Neural progenitor cell (in vitro differentiated cells): ENCODE results near the gene ST8SIA4. TPM values are rescaled to one million over a fixed set of nuclear protein-coding genes. Genes with fewer than 3 reads are reported as not detected.
A peak's percentile ranks its signal among the peaks of the same experiment; 100 is the strongest.

Experiments used
- DNase-seq: peaks from one replicate; pipeline ENCODE4 v3.0.0-alpha.2; 2016; ENCODE audit warnings: low spot score
- H2AFZ ChIP-seq: fragments of 200-600 bp; sonication (generic); replicated peaks from 2 replicates; pipeline ENCODE4 v1.6.1; 2016; ENCODE audit warnings: antibody characterized with exemption
- H3F3A ChIP-seq: fragments of 200-600 bp; sonication (generic); 2 replicates; pipeline ENCODE4 v1.6.1; 2016; ENCODE audit warnings: antibody characterized with exemption, low read depth
- H3K27ac ChIP-seq: fragments of 200-600 bp; sonication (generic); 2 replicates; pipeline ENCODE4 v1.5.1; 2016; ENCODE audit warnings: mild to moderate bottlenecking
- H3K27me3 ChIP-seq: fragments of 200-600 bp; sonication (generic); 2 replicates; pipeline ENCODE4 v1.6.1; 2016; ENCODE audit warnings: mild to moderate bottlenecking, moderate library complexity
- H3K36me3 ChIP-seq: fragments of 200-600 bp; sonication (generic); 2 replicates; pipeline ENCODE4 v1.5.1; 2016
- H3K4me1 ChIP-seq: fragments of 200-600 bp; sonication (generic); 2 replicates; pipeline ENCODE4 v1.6.1; 2016; ENCODE audit warnings: mixed run types
- H3K4me2 ChIP-seq: fragments of 200-600 bp; sonication (generic); 2 replicates; pipeline ENCODE4 v1.6.1; 2016
- H3K4me3 ChIP-seq: fragments of 200-600 bp; sonication (generic); 2 replicates; pipeline ENCODE4 v1.5.1; 2016
- H3K79me2 ChIP-seq: fragments of 200-600 bp; sonication (generic); 2 replicates; pipeline ENCODE4 v1.6.1; 2016; ENCODE audit warnings: low read depth
- H3K9ac ChIP-seq: fragments of 200-600 bp; sonication (generic); 2 replicates; pipeline ENCODE4 v1.6.1; 2016
- H3K9me3 ChIP-seq: fragments of 200-600 bp; sonication (generic); 2 replicates; pipeline ENCODE4 v1.5.1; 2016; ENCODE audit warnings: low read depth
- H4K20me1 ChIP-seq: fragments of 200-600 bp; sonication (generic); 2 replicates; pipeline ENCODE4 v1.6.1; 2016; ENCODE audit warnings: low read depth
- H3K27ac Mint-ChIP-seq: 3 replicates; pipeline ENCODE4 v1.8.0; 2021; ENCODE audit warnings: mixed read lengths
- H3K27me3 Mint-ChIP-seq: 2 replicates; pipeline ENCODE4 v1.8.0; 2022; ENCODE audit warnings: low read depth, mild to moderate bottlenecking, inconsistent platforms, moderate library complexity, mixed read lengths; ENCODE audit not compliant: insufficient read depth
- H3K36me3 Mint-ChIP-seq: 3 replicates; pipeline ENCODE4 v1.8.0; 2021; ENCODE audit warnings: mixed read lengths
- H3K4me1 Mint-ChIP-seq: 3 replicates; pipeline ENCODE4 v1.8.0; 2021; ENCODE audit warnings: mixed read lengths
- H3K4me3 Mint-ChIP-seq: 3 replicates; pipeline ENCODE4 v1.8.0; 2021; ENCODE audit warnings: mild to moderate bottlenecking, moderate library complexity, mixed read lengths
- H3K9me3 Mint-ChIP-seq: 3 replicates; pipeline ENCODE4 v1.8.0; 2020; ENCODE audit warnings: mixed read lengths
- EZH2 ChIP-seq: fragments of 200-600 bp; sonication (generic); IDR thresholded peaks from 2 replicates; pipeline ENCODE4 v1.6.1; 2017; ENCODE audit warnings: antibody characterized with exemption, mild to moderate bottlenecking, moderate library complexity
- EZH2phosphoT487 ChIP-seq: fragments of 200-600 bp; sonication (generic); IDR thresholded peaks from 2 replicates; pipeline ENCODE4 v1.6.1; 2017; ENCODE audit warnings: antibody characterized with exemption
- total RNA-seq: library from RNA; depleted of rRNA; stranded (reverse); fragments of >200 nt; gene quantifications from 2 replicates; pipeline ENCODE4 v1.2.3, GENCODE V29; 2015; ENCODE audit warnings: low replicate concordance
- TF ChIP-seq, protein P1 (sequence below): fragments of 200-600 bp; sonication (generic); IDR thresholded peaks from 2 replicates; pipeline ENCODE4 v1.5.1; 2017; ENCODE audit warnings: antibody characterized with exemption, mild to moderate bottlenecking

Gene ST8SIA4
- total RNA-seq, 1 donor from 2014 or later = 0.84 TPM

DNA sequence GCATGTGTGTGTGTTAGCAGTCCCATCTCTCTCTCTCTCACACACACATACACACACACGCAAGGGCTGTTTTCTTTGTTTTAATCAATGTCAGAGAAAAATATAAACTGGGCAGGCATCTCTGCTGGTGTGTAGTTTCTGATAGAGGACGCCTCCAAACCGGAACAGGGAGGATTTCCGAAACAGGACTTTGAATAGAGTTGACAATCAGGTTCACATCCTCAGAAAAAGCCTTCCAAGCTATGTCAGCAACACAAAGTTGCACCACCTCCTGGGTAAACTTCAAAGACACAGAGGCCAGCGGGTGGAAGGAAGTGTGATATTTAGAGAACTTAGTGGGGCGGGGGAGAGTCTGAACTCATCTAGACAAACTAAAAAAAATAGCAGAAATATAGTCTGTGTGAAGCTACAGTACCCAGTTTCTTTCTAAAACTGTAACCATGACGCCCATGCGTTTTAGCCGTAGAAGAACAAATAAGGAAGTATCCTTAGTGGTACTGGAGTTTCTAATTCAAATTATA is 1.2 kb downstream of the ST8SIA4 start:
- Histone ChIP-seq H3K9me3 (no peaks in the 10 kb centered on the region), H4K20me1 (no peaks in the 10 kb centered on the region), H3F3A (peaks cover 22% of the 10 kb centered on the region), H3K4me1 (peaks cover 7% of the 10 kb centered on the region), H3K4me3 (peak overlapping the region; percentile 63), H3K27me3 (peaks cover 90% of the 10 kb centered on the region), H3K27ac (no peak overlapping the region), H2AFZ (no peak overlapping the region), H3K36me3 (no peaks in the 10 kb centered on the region), H3K79me2 (no peaks in the 10 kb centered on the region), H3K4me2 (peak overlapping the region; percentile 94), H3K9ac (no peak overlapping the region)
- H3K4me3 Mint-ChIP-seq = peak overlapping the region; percentile 95
- DNase-seq = peak; percentile 8
- H3K9me3 Mint-ChIP-seq = peaks cover 2% of the 10 kb centered on the region
- TF ChIP-seq EZH2 (no peak), EZH2phosphoT487 (no peak)
- TF ChIP-seq, protein P1, sequence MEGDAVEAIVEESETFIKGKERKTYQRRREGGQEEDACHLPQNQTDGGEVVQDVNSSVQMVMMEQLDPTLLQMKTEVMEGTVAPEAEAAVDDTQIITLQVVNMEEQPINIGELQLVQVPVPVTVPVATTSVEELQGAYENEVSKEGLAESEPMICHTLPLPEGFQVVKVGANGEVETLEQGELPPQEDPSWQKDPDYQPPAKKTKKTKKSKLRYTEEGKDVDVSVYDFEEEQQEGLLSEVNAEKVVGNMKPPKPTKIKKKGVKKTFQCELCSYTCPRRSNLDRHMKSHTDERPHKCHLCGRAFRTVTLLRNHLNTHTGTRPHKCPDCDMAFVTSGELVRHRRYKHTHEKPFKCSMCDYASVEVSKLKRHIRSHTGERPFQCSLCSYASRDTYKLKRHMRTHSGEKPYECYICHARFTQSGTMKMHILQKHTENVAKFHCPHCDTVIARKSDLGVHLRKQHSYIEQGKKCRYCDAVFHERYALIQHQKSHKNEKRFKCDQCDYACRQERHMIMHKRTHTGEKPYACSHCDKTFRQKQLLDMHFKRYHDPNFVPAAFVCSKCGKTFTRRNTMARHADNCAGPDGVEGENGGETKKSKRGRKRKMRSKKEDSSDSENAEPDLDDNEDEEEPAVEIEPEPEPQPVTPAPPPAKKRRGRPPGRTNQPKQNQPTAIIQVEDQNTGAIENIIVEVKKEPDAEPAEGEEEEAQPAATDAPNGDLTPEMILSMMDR = no peak
- H3K27me3 Mint-ChIP-seq = peaks cover 8% of the 10 kb centered on the region
- peaks cover 31% of the 10 kb centered on the region for H3K4me1 Mint-ChIP-seq
- peak overlapping the region; percentile 93 for H3K27ac Mint-ChIP-seq
- H3K36me3 Mint-ChIP-seq = peaks cover 9% of the 10 kb centered on the region

DNA sequence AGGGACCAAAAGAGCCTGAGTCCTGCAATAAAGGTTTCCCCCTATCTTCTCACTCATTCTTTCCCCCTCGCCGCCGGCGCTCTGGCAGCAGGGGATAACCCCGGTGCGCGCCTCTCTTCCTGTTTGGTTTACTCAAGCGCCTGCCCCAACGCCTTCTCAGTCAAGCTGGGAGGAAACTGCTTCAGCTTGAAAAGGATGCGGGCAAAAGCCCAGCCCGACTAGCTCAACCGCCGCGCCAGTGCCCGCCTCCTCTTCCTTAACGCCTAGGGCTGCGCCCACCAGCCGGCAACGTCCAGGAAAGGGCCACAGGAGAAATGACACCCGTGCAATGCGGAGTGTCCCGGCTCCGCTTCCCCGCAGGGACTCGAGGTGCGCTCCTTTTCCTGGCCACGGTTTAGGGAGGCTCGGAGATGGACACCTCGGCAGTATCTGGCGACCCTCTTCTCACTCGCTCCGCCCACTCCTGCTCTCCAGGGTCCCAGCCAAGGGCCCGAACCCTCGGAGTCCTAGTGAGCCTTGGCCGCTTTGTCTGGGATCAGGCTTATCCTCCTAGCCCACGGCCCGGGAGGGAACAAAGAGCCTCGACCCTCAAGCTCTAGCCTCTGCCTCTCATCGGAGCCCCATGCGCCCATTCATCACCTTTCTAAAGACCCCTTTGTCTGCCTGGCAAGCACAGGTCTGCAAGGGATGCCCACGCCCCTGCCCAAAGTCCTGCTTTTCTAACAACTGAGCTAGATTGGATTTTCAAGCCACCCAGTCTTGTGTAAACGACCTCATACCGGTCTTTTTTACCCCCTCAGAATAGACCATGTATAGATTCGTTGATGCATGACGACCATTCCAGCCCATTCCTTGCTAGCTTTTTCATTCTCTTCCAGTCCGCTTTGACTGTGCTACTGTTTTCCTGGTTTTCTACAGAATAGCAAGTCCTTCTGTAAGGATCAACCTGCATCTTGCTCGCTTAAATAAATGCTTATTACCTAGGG is 2.0 kb downstream of the ST8SIA4 start:
- H3K9ac ChIP-seq = no peak overlapping the region
- Mint-ChIP-seq H3K4me3 (peak overlapping the region; percentile 95), H3K4me1 (peaks cover 27% of the 10 kb centered on the region), H3K27ac (peak overlapping the region; percentile 93), H3K9me3 (peaks cover 2% of the 10 kb centered on the region), H3K36me3 (peaks cover 14% of the 10 kb centered on the region), H3K27me3 (peaks cover 8% of the 10 kb centered on the region)
- peaks cover 7% of the 10 kb centered on the region for H3K4me1 ChIP-seq
- no peaks in the 10 kb centered on the region for H3K79me2 ChIP-seq
- peak overlapping the region; percentile 89 for H2AFZ ChIP-seq
- no peak overlapping the region for H3K27ac ChIP-seq
- peak overlapping the region; percentile 94 for H3K4me2 ChIP-seq
- no peaks in the 10 kb centered on the region for H3K9me3 ChIP-seq
- peaks cover 22% of the 10 kb centered on the region for H3F3A ChIP-seq
- TF ChIP-seq EZH2 (no peak), EZH2phosphoT487 (no peak)
- TF ChIP-seq, protein P1 = no peak
- no peaks in the 10 kb centered on the region for H3K36me3 ChIP-seq
- peak overlapping the region; percentile 63 for H3K4me3 ChIP-seq
- peak; percentile 78 for DNase-seq
- peaks cover 82% of the 10 kb centered on the region for H3K27me3 ChIP-seq
- H4K20me1 ChIP-seq = no peaks in the 10 kb centered on the region

DNA sequence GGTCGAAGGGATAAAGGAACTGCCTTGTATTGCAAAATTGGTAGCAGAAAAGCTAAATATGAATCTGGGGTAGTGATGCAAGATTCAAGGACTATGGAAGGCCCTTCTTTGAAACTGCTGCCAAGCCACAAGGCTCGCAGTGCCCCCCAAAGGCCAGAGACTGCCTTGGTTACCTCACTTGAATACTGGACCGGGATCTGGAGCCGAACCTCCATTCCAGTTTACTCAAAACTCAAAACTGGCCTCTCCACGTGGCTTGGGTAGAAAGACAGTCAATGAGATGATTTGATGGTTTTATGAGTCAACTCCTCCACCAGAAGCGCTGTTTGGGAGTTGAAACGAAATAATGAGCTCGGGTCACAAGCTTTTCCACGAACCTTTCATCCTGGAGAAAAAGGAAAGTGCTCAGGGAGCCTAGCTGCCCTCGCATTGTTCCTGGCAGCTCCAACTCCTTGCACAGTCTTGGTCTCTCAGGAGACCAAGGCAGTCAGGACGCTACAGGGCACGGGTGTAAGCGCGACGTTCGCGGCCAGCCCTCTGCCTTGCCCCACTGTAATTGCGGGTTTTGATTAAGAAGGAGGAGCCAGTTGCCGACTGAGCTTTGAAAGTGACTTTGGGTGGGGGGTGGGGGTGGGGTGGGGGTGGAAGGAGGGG is 2.8 kb downstream of the ST8SIA4 start:
- H3K4me1 Mint-ChIP-seq = peaks cover 27% of the 10 kb centered on the region
- no peak overlapping the region for H3K9ac ChIP-seq
- peak overlapping the region; percentile 89 for H2AFZ ChIP-seq

More for the DNA sequence above, 2.8 kb downstream of the ST8SIA4 start:
- H3K27ac ChIP-seq = no peak overlapping the region
- peaks cover 6% of the 10 kb centered on the region for H3K27me3 Mint-ChIP-seq
- H3K4me3 Mint-ChIP-seq = peak overlapping the region; percentile 95
- peak overlapping the region; percentile 42 for H3K27ac Mint-ChIP-seq
- peaks cover 21% of the 10 kb centered on the region for H3K36me3 Mint-ChIP-seq
- H3K4me1 ChIP-seq = peaks cover 7% of the 10 kb centered on the region
- no peak for TF ChIP-seq EZH2phosphoT487
- TF ChIP-seq, protein P1 = peak; percentile 42
- peak overlapping the region; percentile 63 for H3K4me3 ChIP-seq
- no peaks in the 10 kb centered on the region for H3K79me2 ChIP-seq
- H3K9me3 ChIP-seq = no peaks in the 10 kb centered on the region
- peaks cover 22% of the 10 kb centered on the region for H3F3A ChIP-seq
- peak overlapping the region; percentile 94 for H3K4me2 ChIP-seq
- H3K36me3 ChIP-seq = no peaks in the 10 kb centered on the region
- no peaks in the 10 kb centered on the region for H4K20me1 ChIP-seq
- DNase-seq = peak; percentile 44
- peaks cover 74% of the 10 kb centered on the region for H3K27me3 ChIP-seq
- H3K9me3 Mint-ChIP-seq = peaks cover 2% of the 10 kb centered on the region
